Measurements from ENCODE around the gene GADD45A. TPM values are rescaled to one million over a fixed set of nuclear protein-coding genes. Genes with fewer than 3 reads are reported as not detected.

Gene GADD45A
- total RNA-seq, 1 experiment from 2014 or later = 34.5 TPM

DNA sequence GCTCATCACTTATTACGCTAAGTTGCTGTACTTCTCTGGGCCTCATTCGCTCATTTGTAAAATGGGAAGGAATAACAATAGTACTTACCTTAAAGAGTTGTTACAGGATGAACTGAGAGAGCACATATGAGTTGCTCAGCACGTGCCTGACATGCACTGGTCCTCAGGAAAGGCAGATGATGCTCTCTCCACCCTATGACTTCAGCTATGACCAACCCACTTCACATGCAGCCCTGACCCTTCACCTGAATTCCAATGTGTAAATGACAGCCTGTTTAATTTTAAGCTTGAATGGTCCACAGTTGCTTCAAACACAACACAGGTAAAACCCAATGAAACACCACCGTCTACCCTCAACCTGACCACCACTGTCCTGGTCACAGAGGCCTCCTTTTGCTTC is 32.9 kb downstream of the GADD45A start:
- peaks cover 20% of the 10 kb centered on the region for H3K4me1 Mint-ChIP-seq
- TF ChIP-seq TCF7 (CRISPR knock-in tag; IDR thresholded peaks at IDR 0.05; ENCODE audit: low read depth) (no peak), FOXJ3 (CRISPR knock-in tag; IDR thresholded peaks at IDR 0.05; ENCODE audit: borderline replicate concordance) (no peak), RORB (CRISPR knock-in tag; IDR thresholded peaks at IDR 0.05) (no peak), ZNF416 (CRISPR knock-in tag; IDR thresholded peaks at IDR 0.05) (no peak), CBFB (CRISPR knock-in tag; IDR thresholded peaks at IDR 0.05; ENCODE audit: low read depth) (no peak), SP1 (CRISPR knock-in tag; conservative IDR thresholded peaks at IDR 0.05) (no peak), ZNF219 (CRISPR knock-in tag; IDR thresholded peaks at IDR 0.05; ENCODE audit: borderline replicate concordance) (no peak), MYBL2 (CRISPR knock-in tag; IDR thresholded peaks at IDR 0.05) (no peak), EMX1 (CRISPR knock-in tag; IDR thresholded peaks at IDR 0.05) (no peak), IRF2 (CRISPR knock-in tag; IDR thresholded peaks at IDR 0.05; ENCODE audit: borderline replicate concordance, low read depth) (no peak), NR2C2 (CRISPR knock-in tag; IDR thresholded peaks at IDR 0.05) (no peak), NR3C1 (CRISPR knock-in tag; conservative IDR thresholded peaks at IDR 0.05; ENCODE audit: low read depth) (no peak), SOX15 (CRISPR knock-in tag; IDR thresholded peaks at IDR 0.05) (no peak), ZNF396 (CRISPR knock-in tag; IDR thresholded peaks at IDR 0.05; ENCODE audit: borderline replicate concordance) (no peak), ZNF423 (CRISPR knock-in tag; IDR thresholded peaks at IDR 0.05) (no peak), ZNF671 (CRISPR knock-in tag; IDR thresholded peaks at IDR 0.05) (no peak)
- TF ChIP-seq, protein P1, sequence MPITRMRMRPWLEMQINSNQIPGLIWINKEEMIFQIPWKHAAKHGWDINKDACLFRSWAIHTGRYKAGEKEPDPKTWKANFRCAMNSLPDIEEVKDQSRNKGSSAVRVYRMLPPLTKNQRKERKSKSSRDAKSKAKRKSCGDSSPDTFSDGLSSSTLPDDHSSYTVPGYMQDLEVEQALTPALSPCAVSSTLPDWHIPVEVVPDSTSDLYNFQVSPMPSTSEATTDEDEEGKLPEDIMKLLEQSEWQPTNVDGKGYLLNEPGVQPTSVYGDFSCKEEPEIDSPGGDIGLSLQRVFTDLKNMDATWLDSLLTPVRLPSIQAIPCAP (CRISPR knock-in tag; IDR thresholded peaks at IDR 0.05) = no peak
- TF ChIP-seq, protein P2, sequence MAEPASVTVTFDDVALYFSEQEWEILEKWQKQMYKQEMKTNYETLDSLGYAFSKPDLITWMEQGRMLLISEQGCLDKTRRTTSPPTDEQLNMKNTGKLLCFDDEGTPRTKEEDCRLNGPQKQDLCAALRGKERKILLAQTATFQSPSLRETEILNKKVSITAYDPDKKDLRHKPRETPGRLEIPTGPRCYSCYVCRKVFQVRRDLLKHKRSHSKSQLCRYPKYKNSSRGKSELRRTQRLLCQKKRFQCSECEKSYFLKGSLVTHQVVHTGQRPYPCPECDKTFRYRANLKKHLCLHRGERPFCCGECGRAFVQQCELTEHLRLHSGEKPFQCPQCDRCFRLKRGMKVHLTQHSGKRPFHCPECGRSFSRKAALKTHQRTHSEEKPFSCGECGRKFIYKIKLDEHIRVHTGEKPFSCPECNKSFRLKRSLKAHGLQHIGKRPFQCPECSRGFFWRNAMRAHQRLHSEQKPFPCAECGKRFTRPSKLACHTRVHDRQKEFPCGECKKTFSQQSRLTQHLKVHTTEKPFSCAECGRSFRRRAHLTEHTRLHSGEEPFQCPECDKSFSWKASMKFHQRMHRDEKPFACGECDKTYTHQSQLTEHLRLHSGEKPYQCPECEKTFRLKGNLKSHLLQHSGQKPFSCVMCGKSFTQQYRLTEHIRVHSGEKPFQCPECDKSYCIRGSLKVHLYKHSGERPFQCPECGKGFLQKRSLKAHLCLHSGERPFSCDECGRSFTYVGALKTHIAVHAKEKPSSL (CRISPR knock-in tag; conservative IDR thresholded peaks at IDR 0.05) = no peak
- TF ChIP-seq, protein P3, sequence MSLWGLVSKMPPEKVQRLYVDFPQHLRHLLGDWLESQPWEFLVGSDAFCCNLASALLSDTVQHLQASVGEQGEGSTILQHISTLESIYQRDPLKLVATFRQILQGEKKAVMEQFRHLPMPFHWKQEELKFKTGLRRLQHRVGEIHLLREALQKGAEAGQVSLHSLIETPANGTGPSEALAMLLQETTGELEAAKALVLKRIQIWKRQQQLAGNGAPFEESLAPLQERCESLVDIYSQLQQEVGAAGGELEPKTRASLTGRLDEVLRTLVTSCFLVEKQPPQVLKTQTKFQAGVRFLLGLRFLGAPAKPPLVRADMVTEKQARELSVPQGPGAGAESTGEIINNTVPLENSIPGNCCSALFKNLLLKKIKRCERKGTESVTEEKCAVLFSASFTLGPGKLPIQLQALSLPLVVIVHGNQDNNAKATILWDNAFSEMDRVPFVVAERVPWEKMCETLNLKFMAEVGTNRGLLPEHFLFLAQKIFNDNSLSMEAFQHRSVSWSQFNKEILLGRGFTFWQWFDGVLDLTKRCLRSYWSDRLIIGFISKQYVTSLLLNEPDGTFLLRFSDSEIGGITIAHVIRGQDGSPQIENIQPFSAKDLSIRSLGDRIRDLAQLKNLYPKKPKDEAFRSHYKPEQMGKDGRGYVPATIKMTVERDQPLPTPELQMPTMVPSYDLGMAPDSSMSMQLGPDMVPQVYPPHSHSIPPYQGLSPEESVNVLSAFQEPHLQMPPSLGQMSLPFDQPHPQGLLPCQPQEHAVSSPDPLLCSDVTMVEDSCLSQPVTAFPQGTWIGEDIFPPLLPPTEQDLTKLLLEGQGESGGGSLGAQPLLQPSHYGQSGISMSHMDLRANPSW (CRISPR knock-in tag; conservative IDR thresholded peaks at IDR 0.05; ENCODE audit: low read depth) = no peak
- TF ChIP-seq, protein P4, sequence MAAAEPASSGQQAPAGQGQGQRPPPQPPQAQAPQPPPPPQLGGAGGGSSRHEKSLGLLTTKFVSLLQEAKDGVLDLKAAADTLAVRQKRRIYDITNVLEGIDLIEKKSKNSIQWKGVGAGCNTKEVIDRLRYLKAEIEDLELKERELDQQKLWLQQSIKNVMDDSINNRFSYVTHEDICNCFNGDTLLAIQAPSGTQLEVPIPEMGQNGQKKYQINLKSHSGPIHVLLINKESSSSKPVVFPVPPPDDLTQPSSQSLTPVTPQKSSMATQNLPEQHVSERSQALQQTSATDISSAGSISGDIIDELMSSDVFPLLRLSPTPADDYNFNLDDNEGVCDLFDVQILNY (CRISPR knock-in tag; IDR thresholded peaks at IDR 0.05) = no peak
- no peak overlapping the region for H3K27ac Mint-ChIP-seq

More for the DNA sequence above, 32.9 kb downstream of the GADD45A start:
- H3K9me3 Mint-ChIP-seq = no peaks in the 10 kb centered on the region
- ChIA-PET CTCF (interaction anchor here (1.1 to 1.8 kb wide), 2 partner anchors 11 to 49 kb away, joined by 3 to 5 read pairs; no protein-coding TSS in a partner anchor), POLR2A (no interaction called here)
- H3K4me3 Mint-ChIP-seq = no peak overlapping the region
- ATAC-seq (no peak), DNase-seq (ENCODE audit: low spot score) (no peak)
- no peaks in the 10 kb centered on the region for H3K36me3 Mint-ChIP-seq
- no peaks in the 10 kb centered on the region for H3K27me3 Mint-ChIP-seq (ENCODE audit: low read depth)

Measured in WTC11 (cell line).